Stimulated activated CD4-positive, alpha-beta T cell treated with anti-CD3 and anti-CD28 coated beads, Interleukin-1b, Interleukin-23, amount 100 ng/mL, for 48 hours (primary cell): ENCODE data around the gene EFCC1.
A peak's percentile ranks its signal among the peaks of the same experiment; 100 is the strongest.
"Not testable (repeated sequence)": the region's sequence is repeated elsewhere in the genome, so short reads cannot be mapped to it uniquely, and the experiment has no call there.

Source experiments
- DNase-seq: peaks from one replicate; pipeline ENCODE4 v3.0.0-alpha.2; 2020

Gene EFCC1

DNA sequence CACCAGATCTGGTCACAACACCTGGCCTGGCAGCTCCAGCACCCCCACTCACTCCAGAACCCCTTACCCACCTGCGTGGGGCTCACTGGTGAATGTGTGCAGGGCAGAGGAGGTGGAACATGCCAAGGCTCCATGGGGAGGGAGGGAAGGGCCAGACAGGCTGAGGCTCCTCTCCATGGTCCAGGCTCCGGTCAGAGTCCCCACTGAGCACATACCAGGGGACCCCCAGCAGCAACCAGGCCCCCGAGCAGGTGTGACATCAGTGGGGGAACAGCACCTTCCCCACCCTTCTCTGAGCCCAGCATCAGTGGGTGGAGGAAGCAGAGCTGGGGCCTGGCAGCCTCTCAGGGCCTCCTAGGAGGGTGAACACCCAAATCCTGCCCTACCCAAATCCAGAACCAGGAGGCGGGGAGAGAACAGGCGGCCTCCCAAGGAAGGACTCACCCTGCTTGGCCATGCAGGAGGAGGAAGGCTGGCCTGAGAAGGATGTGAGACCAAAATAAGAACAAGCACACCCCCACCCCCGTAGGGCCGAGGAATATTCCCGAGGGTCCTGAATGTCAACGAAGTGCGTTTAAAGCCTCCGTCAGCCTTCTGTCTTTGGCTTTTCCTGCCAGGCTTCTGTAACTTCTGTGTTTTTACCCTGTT is 58.3 kb downstream of the EFCC1 start:
- no peak for DNase-seq

GRCh38 chr3:129060276-129061022 is 59.3 kb downstream of the EFCC1 start, which contains the start of gene GP9:
Gene GP9, plus strand, starts transcription at chr3:129060779. Its CDS starts 961 bp downstream, at chr3:129061740.
- no peak for DNase-seq

GRCh38 chr3:129061023-129061887 is 60.2 kb downstream of the EFCC1 start:
- no peak for DNase-seq

DNA sequence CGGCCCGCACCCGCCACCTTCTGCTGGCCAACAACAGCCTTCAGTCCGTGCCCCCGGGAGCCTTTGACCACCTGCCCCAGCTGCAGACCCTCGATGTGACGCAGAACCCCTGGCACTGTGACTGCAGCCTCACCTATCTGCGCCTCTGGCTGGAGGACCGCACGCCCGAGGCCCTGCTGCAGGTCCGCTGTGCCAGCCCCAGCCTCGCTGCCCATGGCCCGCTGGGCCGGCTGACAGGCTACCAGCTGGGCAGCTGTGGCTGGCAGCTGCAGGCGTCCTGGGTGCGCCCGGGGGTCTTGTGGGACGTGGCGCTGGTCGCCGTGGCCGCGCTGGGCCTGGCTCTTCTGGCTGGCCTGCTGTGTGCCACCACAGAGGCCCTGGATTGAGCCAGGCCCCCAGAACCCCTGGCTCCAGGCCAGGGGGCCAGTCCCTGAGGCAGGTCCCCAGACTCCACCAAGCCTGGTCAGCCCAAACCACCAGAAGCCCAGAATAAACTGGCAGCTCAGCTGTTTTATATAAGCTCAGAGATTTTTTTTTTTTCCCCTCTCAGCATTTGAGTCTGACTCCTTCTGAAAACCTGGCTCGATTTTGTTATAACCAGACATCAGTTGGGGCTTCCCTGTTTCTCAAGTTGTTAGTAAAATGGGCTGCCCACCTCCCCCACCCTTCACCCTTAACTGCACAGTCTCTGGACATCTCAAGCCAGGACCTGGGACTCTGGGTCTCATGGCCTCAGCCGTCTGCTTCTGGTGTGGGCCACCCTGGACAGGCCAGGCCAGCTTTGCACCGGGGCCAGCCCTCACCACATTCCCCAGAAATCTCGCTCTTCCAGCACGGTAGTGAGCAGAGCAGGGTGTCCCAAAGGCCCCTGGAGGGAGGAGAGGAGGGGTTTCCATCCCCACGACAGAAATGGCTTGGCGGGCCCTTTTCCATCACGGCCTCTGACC is 61.1 kb downstream of the EFCC1 start:
- DNase-seq, result no peak

- no peak for DNase-seq
Observed at GRCh38 chr3:129063091-129063640, 62.1 kb downstream of the EFCC1 start.

GRCh38 chr3:129063841-129064482 is 62.9 kb downstream of the EFCC1 start:
- no peak for DNase-seq

DNA sequence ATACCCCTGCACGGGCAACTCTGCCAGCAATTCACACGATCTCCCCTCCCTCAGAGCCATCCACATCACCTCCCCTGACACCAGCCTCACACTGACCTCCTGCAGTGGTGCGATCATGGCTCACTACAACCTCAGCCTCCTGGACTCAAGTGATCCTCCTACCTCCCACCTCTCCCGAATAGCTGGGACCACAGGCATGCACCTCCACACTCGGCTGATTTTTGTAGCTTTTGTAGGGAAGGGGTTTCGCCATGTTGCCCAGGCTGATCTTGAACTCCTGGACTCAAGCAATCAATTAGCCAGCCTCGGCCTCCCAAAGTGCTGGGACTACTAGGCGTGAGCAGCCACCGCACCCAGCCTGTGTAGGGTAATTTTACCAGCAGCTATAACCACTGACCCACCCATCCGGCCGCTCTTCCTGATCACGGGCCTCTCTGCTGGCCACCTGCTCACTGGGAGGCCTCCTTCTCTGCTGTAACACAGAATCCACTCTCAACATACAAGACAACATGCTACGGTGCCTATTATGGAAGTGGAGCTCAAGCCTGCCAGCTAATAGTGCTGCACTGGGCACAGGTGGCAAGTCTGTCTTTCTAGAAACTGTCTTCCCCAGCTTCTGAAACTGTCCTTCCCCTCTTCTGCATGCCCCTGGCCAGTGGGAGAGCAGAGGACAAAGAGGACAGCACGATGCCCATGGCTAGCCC is 64.1 kb downstream of the EFCC1 start:
- DNase-seq, result no peak

DNA sequence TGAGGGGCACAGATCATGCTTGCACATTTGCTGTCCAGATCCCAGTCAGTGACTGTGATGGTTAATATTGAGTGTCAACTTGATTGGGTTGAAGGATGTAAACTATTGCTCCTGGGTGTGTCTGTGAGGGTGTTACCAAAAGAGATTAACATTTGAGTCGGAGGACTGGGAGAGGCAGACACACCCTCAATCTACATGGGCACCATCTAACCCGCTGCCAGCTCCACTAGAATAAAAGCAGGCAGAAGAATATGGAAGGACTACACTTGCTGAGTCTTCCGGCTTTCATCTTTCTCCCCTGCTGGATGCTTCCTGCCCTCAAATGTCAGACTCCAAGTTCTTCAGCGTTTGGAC is 64.6 kb downstream of the EFCC1 start:
- no peak for DNase-seq

GRCh38 chr3:129067719-129068118 is 66.6 kb downstream of the EFCC1 start:
- peak; percentile 42 for DNase-seq

GRCh38 chr3:129068291-129068886 is 67.3 kb downstream of the EFCC1 start:
- no peak for DNase-seq

GRCh38 chr3:129069313-129070085 is 68.4 kb downstream of the EFCC1 start:
- not testable (repeated sequence) for DNase-seq

- DNase-seq, result no peak
Observed at GRCh38 chr3:129070086-129070885, 69.2 kb downstream of the EFCC1 start.

DNA sequence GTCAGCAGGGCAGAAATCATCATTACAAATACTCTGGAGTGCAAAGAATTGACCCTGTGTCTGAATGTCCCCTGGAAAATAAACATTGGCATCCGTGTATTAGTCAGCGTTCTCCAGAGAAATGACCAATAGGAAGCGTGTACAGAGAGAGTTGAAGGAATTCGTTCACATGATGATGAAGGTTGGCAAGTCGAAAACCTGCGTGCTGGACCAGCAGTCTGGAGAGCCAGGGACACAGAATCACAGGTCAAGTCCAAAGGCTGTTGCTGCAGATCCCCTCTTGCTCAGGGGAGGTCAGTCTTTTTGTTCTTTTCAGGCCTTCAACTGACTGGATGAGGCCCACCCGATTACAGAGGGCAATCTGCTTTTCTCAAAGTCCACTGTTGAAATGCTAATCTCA is 76.1 kb downstream of the EFCC1 start:
- DNase-seq, result no peak

- no peak for DNase-seq
Observed at GRCh38 chr3:129078510-129078909, 77.4 kb downstream of the EFCC1 start.

DNA sequence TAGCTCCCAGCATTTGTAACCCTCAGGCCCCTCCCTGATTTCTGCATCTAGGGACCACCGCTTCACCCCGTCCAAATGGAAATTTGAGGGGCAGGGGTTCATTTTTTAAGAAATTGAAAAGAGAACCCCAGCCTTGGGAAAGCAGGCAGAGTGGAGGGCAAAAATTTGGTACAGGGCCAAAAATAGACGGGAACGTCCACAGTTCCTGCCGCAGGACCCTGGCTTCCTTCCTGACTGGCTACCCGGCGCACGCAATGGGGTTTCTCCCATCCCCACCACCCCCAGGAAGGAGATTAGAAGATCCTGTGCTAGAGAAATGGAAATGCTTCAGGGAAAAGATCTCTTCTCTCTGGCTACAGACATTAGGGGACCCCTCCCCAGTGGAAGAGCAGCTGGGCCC is 80.4 kb downstream of the EFCC1 start:
- no peak for DNase-seq

DNA sequence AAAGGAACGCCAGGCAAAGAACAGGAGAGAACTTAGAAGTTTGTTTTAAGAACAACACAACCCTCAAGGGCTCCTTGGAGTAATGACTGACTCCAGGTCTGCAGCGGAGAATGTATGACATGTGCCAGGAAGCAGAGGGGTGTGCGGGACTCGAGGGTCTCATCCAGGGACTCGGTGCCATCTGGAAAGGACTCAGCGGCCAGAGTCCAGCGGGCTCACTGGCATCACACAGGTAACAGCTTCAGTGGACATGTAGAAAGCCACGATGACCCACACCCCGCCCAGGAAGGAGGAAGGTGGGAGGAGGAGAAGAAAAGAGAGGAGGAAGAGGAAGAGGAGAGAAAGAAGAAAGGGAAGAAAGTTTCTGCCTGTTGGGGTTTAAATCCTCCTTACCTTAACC is 80.9 kb downstream of the EFCC1 start:
- DNase-seq, result no peak

DNA sequence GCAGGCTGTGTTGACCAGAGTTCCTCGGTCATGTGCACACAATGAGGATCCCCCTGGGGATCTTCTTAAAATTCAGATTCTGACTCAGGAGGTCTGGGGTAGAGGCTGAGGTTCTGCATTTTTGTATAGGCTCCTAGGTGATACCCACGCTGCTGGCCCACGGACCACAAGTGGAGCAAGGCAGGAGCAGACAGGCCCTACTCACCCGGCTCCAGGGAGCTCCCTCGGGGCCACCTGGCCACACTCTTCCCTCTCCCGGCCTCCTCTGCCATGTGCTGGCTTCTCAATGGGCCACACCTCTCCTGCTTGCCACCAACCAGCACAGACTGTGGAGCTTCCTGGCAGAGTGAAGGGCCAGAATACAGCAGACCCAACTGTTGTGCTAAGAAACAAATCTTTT is 83.4 kb downstream of the EFCC1 start:
- no peak for DNase-seq

GRCh38 chr3:129085165-129085715 is 84.1 kb downstream of the EFCC1 start:
- DNase-seq, result no peak

DNA sequence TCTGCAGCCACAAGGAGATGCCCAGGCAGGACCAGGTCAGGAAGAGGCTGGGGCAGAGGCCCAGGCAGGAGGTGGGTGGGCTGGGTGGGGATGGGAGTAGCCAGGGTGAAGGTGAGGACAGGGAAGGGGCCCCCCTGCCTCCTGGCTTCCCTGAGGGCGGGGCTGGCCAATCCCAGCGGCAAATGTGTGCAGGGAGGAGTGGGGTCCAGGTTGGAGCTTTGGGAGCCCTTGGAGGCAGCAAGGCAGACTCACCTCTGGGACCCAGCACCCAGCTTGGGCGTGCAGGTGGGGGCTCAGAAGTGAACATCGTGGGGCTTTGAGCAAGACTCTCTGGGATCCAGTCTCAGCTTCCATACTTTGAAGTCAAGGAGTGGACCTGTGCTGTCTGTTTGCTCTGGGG is 84.7 kb downstream of the EFCC1 start:
- no peak for DNase-seq
